ENCODE results near the gene HIRIP3.

GRCh38 chr16:30002614-30003346, 7.4 kb upstream of the HIRIP3 start:
- TF ChIP-seq POLR2A (IDR thresholded peaks at IDR 0.05; ENCODE audit: low read length) (no peak), GATA1 (IDR thresholded peaks at IDR 0.05; ENCODE audit: low read depth, low read length) (no peak)

Data from erythroblast (primary cell).